Measurements from ENCODE around the gene RABGAP1L. TPM values are rescaled to one million over a fixed set of nuclear protein-coding genes. Genes with fewer than 3 reads are reported as not detected.

The RABGAP1L gene
- total RNA-seq, 1 donor from 2014 or later: 41.0 TPM

GRCh38 chr1:174788981-174789380 is 629.7 kb downstream of the RABGAP1L start:
- Mint-ChIP-seq H3K36me3 (ENCODE audit: low read depth) (peaks cover 2% of the 10 kb centered on the region), H3K27me3 (ENCODE audit: insufficient read depth) (no peaks in the 10 kb centered on the region), H3K4me3 (no peak overlapping the region), H3K9me3 (no peaks in the 10 kb centered on the region), H3K4me1 (ENCODE audit: low read depth) (peaks cover 21% of the 10 kb centered on the region), H3K27ac (no peak overlapping the region)
- intact Hi-C loops (cut with micrococcal nuclease): no loop called here
- DNase-seq (ENCODE audit: low spot score): no peak

GRCh38 chr1:174789399-174789798 is 630.1 kb downstream of the RABGAP1L start:
- peaks cover under 1% of the 10 kb centered on the region for H3K36me3 Mint-ChIP-seq (ENCODE audit: low read depth)
- H3K27ac Mint-ChIP-seq: no peak overlapping the region
- no peak overlapping the region for H3K4me3 Mint-ChIP-seq
- intact Hi-C loops (cut with micrococcal nuclease): no loop called here
- no peaks in the 10 kb centered on the region for H3K27me3 Mint-ChIP-seq (ENCODE audit: insufficient read depth)
- peaks cover 21% of the 10 kb centered on the region for H3K4me1 Mint-ChIP-seq (ENCODE audit: low read depth)
- DNase-seq (ENCODE audit: low spot score): no peak
- no peaks in the 10 kb centered on the region for H3K9me3 Mint-ChIP-seq

GRCh38 chr1:174791863-174792262 is 632.5 kb downstream of the RABGAP1L start:
- no peaks in the 10 kb centered on the region for H3K36me3 Mint-ChIP-seq (ENCODE audit: low read depth)
- no peaks in the 10 kb centered on the region for H3K27me3 Mint-ChIP-seq (ENCODE audit: insufficient read depth)
- H3K4me1 Mint-ChIP-seq (ENCODE audit: low read depth): peaks cover 18% of the 10 kb centered on the region
- no peak overlapping the region for H3K4me3 Mint-ChIP-seq
- intact Hi-C loops (cut with micrococcal nuclease): no loop called here
- H3K27ac Mint-ChIP-seq: no peak overlapping the region
- no peaks in the 10 kb centered on the region for H3K9me3 Mint-ChIP-seq
- no peak for DNase-seq (ENCODE audit: low spot score)

- intact Hi-C loops (cut with micrococcal nuclease): loop anchor here (5.0 kb wide), 1 partner anchor 117 kb away; no protein-coding TSS in a partner anchor
- no peak overlapping the region for H3K27ac Mint-ChIP-seq
- no peak overlapping the region for H3K4me3 Mint-ChIP-seq
- no peaks in the 10 kb centered on the region for H3K36me3 Mint-ChIP-seq (ENCODE audit: low read depth)
- no peaks in the 10 kb centered on the region for H3K9me3 Mint-ChIP-seq
- H3K4me1 Mint-ChIP-seq (ENCODE audit: low read depth): peaks cover 15% of the 10 kb centered on the region
- H3K27me3 Mint-ChIP-seq (ENCODE audit: insufficient read depth): no peaks in the 10 kb centered on the region
- DNase-seq (ENCODE audit: low spot score): no peak
Observed at GRCh38 chr1:174794861-174795260, 635.5 kb downstream of the RABGAP1L start.

GRCh38 chr1:174795806-174796205 is 636.5 kb downstream of the RABGAP1L start:
- intact Hi-C loops (cut with micrococcal nuclease): loop anchor here (5.0 kb wide), 1 partner anchor 116 kb away; no protein-coding TSS in a partner anchor
- H3K4me1 Mint-ChIP-seq (ENCODE audit: low read depth): peaks cover 15% of the 10 kb centered on the region
- H3K27me3 Mint-ChIP-seq (ENCODE audit: insufficient read depth): no peaks in the 10 kb centered on the region
- no peak overlapping the region for H3K27ac Mint-ChIP-seq
- no peaks in the 10 kb centered on the region for H3K36me3 Mint-ChIP-seq (ENCODE audit: low read depth)
- DNase-seq (ENCODE audit: low spot score): no peak
- H3K9me3 Mint-ChIP-seq: no peaks in the 10 kb centered on the region
- H3K4me3 Mint-ChIP-seq: no peak overlapping the region

- intact Hi-C loops (cut with micrococcal nuclease): loop anchor here (5.0 kb wide), 1 partner anchor 115 kb away; no protein-coding TSS in a partner anchor
- Mint-ChIP-seq H3K27me3 (ENCODE audit: insufficient read depth) (no peaks in the 10 kb centered on the region), H3K4me3 (no peak overlapping the region), H3K9me3 (no peaks in the 10 kb centered on the region), H3K4me1 (ENCODE audit: low read depth) (peaks cover 10% of the 10 kb centered on the region), H3K27ac (no peak overlapping the region), H3K36me3 (ENCODE audit: low read depth) (no peaks in the 10 kb centered on the region)
- no peak for DNase-seq (ENCODE audit: low spot score)
Observed at GRCh38 chr1:174797398-174797797, 638.1 kb downstream of the RABGAP1L start.

- no peak for DNase-seq (ENCODE audit: low spot score)
- Mint-ChIP-seq H3K4me3 (no peak overlapping the region), H3K36me3 (ENCODE audit: low read depth) (no peaks in the 10 kb centered on the region), H3K27ac (no peak overlapping the region), H3K27me3 (ENCODE audit: insufficient read depth) (no peaks in the 10 kb centered on the region), H3K4me1 (ENCODE audit: low read depth) (peaks cover 15% of the 10 kb centered on the region), H3K9me3 (no peaks in the 10 kb centered on the region)
- intact Hi-C loops (cut with micrococcal nuclease): loop anchor here (1.0 to 5.0 kb wide), 7 partner anchors 10 to 224 kb away; partner anchors contain the start of genes CACYBP and MRPS14
Observed at GRCh38 chr1:174799136-174799479, 639.8 kb downstream of the RABGAP1L start.

- Mint-ChIP-seq H3K27me3 (ENCODE audit: insufficient read depth) (no peaks in the 10 kb centered on the region), H3K4me3 (no peak overlapping the region), H3K36me3 (ENCODE audit: low read depth) (no peaks in the 10 kb centered on the region), H3K4me1 (ENCODE audit: low read depth) (peaks cover 15% of the 10 kb centered on the region), H3K9me3 (no peaks in the 10 kb centered on the region), H3K27ac (no peak overlapping the region)
- peak; percentile 4 for DNase-seq (ENCODE audit: low spot score)
- intact Hi-C loops (cut with micrococcal nuclease): loop anchor here (2.0 kb wide), 1 partner anchor 30 kb away; no protein-coding TSS in a partner anchor
Observed at GRCh38 chr1:174800216-174800851, 641.0 kb downstream of the RABGAP1L start.

- H3K27ac Mint-ChIP-seq: no peak overlapping the region
- no peaks in the 10 kb centered on the region for H3K36me3 Mint-ChIP-seq (ENCODE audit: low read depth)
- DNase-seq (ENCODE audit: low spot score): no peak
- no peak overlapping the region for H3K4me3 Mint-ChIP-seq
- H3K9me3 Mint-ChIP-seq: no peaks in the 10 kb centered on the region
- H3K4me1 Mint-ChIP-seq (ENCODE audit: low read depth): peaks cover 15% of the 10 kb centered on the region
- H3K27me3 Mint-ChIP-seq (ENCODE audit: insufficient read depth): no peaks in the 10 kb centered on the region
- intact Hi-C loops (cut with micrococcal nuclease): loop anchor here (2.0 kb wide), 1 partner anchor 30 kb away; no protein-coding TSS in a partner anchor
Observed at GRCh38 chr1:174800876-174801275, 641.6 kb downstream of the RABGAP1L start.

GRCh38 chr1:174809755-174810280 is 650.5 kb downstream of the RABGAP1L start:
- H3K27ac Mint-ChIP-seq: peak overlapping the region; percentile 11
- peaks cover 9% of the 10 kb centered on the region for H3K4me1 Mint-ChIP-seq (ENCODE audit: low read depth)
- H3K4me3 Mint-ChIP-seq: no peak overlapping the region
- intact Hi-C loops (cut with micrococcal nuclease): loop anchor here (1.0 kb wide), 1 partner anchor 11 kb away; no protein-coding TSS in a partner anchor
- no peaks in the 10 kb centered on the region for H3K27me3 Mint-ChIP-seq (ENCODE audit: insufficient read depth)
- no peaks in the 10 kb centered on the region for H3K9me3 Mint-ChIP-seq
- no peak for DNase-seq (ENCODE audit: low spot score)
- peaks cover 8% of the 10 kb centered on the region for H3K36me3 Mint-ChIP-seq (ENCODE audit: low read depth)

GRCh38 chr1:174812016-174812415 is 652.7 kb downstream of the RABGAP1L start:
- peaks cover 10% of the 10 kb centered on the region for H3K36me3 Mint-ChIP-seq (ENCODE audit: low read depth)

GRCh38 chr1:174812656-174813055 is 653.3 kb downstream of the RABGAP1L start:
- Mint-ChIP-seq H3K36me3 (ENCODE audit: low read depth) (peaks cover 15% of the 10 kb centered on the region), H3K27me3 (ENCODE audit: insufficient read depth) (no peaks in the 10 kb centered on the region), H3K4me3 (no peak overlapping the region), H3K9me3 (no peaks in the 10 kb centered on the region), H3K4me1 (ENCODE audit: low read depth) (peaks cover 19% of the 10 kb centered on the region), H3K27ac (no peak overlapping the region)
- DNase-seq (ENCODE audit: low spot score): no peak
- intact Hi-C loops (cut with micrococcal nuclease): no loop called here

More at GRCh38 chr1:174812016-174812415, 652.7 kb downstream of the RABGAP1L start:
- Mint-ChIP-seq H3K4me1 (ENCODE audit: low read depth) (peaks cover 14% of the 10 kb centered on the region), H3K27ac (no peak overlapping the region), H3K4me3 (no peak overlapping the region), H3K27me3 (ENCODE audit: insufficient read depth) (no peaks in the 10 kb centered on the region), H3K9me3 (no peaks in the 10 kb centered on the region)
- no peak for DNase-seq (ENCODE audit: low spot score)
- intact Hi-C loops (cut with micrococcal nuclease): no loop called here

- H3K36me3 Mint-ChIP-seq (ENCODE audit: low read depth): peaks cover 21% of the 10 kb centered on the region
- H3K4me1 Mint-ChIP-seq (ENCODE audit: low read depth): peaks cover 28% of the 10 kb centered on the region
- H3K27ac Mint-ChIP-seq: no peak overlapping the region
- intact Hi-C loops (cut with micrococcal nuclease): loop anchor here (2.0 to 5.0 kb wide), 2 partner anchors 16 to 97 kb away; no protein-coding TSS in a partner anchor
- H3K4me3 Mint-ChIP-seq: no peak overlapping the region
- peaks cover 3% of the 10 kb centered on the region for H3K27me3 Mint-ChIP-seq (ENCODE audit: insufficient read depth)
- no peaks in the 10 kb centered on the region for H3K9me3 Mint-ChIP-seq
- no peak for DNase-seq (ENCODE audit: low spot score)
Observed at GRCh38 chr1:174815036-174815435, 655.7 kb downstream of the RABGAP1L start.

Data from activated T-helper 1 cell treated with anti-CD3 and anti-CD28 coated beads, Interleukin-12 subunit alpha, Interleukin-12 subunit beta, Interleukin-2, Interleukin-4 antibody, amounts not matched to agents 30 ng/mL and 10 ng/mL and 1 ng/mL, durations not matched to agents 14 hours and 24 hours and 36 hours (primary cell).